MG63 (cell line): ENCODE results near the gene AKT1. TPM values are rescaled to one million over a fixed set of nuclear protein-coding genes. Genes with fewer than 3 reads are reported as not detected.
A peak's percentile ranks its signal among the peaks of the same experiment; 100 is the strongest.
"Not testable (repeated sequence)": the region's sequence is repeated elsewhere in the genome, so short reads cannot be mapped to it uniquely, and the experiment has no call there.

Experiments
- DNase-seq: peaks from one replicate; pipeline ENCODE4 v3.0.0-alpha.2; 2020
- H3K27me3 ChIP-seq: fragments of 250-450 bp; sonication (Bioruptor Pico); 2 replicates; pipeline ENCODE4 v1.5.1; 2020; ENCODE audit warnings: mild to moderate bottlenecking, moderate library complexity
- H3K36me3 ChIP-seq: fragments of 250-450 bp; sonication (Bioruptor Pico); 2 replicates; pipeline ENCODE4 v1.5.1; 2020; ENCODE audit warnings: mild to moderate bottlenecking, moderate library complexity
- H3K4me3 ChIP-seq: fragments of 250-450 bp; sonication (Bioruptor Pico); 2 replicates; pipeline ENCODE4 v1.5.1; 2020; ENCODE audit warnings: mild to moderate bottlenecking, moderate library complexity
- H3K9me3 ChIP-seq: fragments of 250-450 bp; sonication (Bioruptor Pico); 2 replicates; pipeline ENCODE4 v1.5.1; 2020; ENCODE audit warnings: mild to moderate bottlenecking, moderate library complexity
- total RNA-seq: library from RNA; depleted of rRNA; stranded (reverse); fragments of >200 nt; shearing (Covaris generic); gene quantifications from 2 replicates; pipeline ENCODE4 v1.2.3, GENCODE V29; 2014; ENCODE audit warnings: low replicate concordance; rRNA removed

Gene AKT1
- 118 and 140 TPM in 2 replicates for total RNA-seq

DNA sequence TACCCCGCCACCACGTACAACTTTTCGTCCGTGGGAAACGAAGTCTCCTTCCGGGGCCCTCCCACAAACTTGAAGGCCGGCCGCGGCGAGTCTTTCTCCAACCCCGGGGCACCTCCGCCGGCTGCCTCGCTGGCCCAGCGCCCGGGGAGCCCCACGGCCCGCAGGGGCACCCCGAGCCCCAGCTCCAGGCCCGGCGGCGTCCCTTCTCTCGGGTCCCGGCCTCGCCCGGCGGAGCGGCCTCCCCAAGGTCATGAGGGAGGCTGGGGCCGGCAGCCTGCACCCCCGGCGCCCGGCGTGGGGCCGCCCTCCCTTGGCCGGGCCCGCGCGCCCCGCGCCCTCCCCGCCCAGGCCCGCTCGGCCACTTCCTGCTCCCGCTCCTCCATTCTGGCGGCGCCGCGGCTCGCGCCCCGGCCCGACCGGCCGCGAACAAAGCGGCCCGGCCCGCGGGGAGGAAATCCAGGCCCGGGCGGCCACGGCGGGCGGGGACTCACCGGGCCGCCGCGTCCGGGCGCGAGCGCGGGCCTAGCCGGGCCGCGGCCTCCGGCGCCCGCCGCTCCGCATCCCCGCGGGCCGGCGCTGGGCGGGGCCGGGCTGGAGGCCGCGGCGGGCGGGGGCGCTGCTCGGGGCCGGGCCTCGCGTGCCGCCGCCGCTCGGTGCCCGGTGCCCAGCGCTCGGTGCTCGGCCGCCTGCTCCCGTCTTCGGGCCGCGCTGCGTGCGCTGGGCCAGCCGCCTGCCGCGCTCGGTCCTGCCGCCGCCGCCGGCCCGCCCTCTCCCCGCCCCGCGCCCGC is at the start of gene AKT1:
Gene AKT1 (minus strand): TSS at position 756 of the 788 bp plus-strand sequence. CDS start 3,105 bp downstream, outside the sequence.
- Histone ChIP-seq H3K4me3 (peak within 1 kb of the TSS; percentile 65), H3K9me3 (no peaks in the 10 kb centered on the region), H3K27me3 (no peaks in the 10 kb centered on the region), H3K36me3 (peaks cover 3% of the 10 kb centered on the region)
- no peak for DNase-seq

DNA sequence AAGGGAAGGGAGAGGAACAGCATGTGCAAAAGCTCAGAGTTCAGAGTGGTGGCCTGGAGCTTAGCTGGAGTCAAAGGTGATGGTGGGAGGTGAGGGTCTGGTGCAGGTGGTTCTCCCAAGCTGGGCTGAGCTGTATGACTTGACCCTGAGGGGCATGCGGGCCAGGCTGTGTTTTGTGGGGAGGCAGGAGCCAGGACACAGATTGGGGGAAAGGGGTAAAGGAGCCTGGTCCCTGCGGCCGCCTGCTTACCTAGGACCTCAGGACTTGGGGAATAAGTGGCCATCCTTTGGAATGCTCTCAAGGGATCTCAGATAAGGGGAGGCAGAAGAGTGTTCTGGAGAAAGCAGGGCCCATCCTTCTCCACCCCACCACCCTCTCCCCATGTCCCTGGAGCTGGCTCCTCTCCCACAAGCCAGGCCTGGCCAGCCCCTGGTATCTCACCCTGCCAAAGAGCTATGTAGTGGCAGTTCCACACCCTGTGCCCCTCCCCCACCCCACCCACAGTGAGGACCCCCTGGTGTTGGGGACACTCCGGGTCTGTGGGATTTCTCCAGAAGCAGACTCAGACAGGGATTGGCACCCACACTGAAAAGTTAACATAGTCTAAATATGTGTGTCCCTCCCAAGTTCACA is 49.6 kb upstream of the AKT1 start:
- no peak for DNase-seq
- peaks cover 17% of the 10 kb centered on the region for H3K27me3 ChIP-seq

DNA sequence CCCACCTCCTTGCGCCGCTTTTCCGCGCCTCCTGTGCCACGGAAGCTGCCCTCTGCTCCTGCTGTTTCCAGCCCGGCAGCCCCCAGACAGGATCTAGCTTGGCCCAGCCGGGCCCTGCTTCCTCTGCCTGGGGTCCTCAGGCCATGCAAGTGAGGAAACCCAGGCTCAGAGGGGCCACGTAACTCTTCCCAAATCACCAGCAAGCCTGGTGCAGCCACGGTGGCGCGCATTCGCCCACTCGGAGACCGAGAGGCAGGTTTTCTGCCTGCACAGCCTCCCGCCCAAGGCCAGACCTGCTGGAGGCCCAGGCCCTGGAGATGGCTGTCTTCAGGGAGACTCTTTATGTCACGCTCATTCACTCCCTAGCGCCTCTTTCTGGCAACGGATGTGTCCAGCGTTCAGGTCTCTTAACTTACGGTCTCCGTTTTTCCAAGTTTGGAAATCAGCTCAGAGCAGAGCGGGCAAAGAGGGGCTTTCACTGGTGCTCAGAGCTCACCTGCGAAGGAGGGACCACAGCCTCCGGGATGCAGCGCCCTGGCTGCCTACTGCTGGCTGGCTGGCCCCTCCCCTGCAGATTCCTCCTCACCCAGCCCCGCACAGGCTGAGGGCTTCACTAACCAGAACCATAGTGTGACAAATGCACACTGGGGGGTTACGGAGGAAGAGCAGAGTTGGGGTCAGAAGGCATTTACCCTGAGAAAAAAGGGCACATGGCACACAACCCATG is 48.9 kb upstream of the AKT1 start:
- Histone ChIP-seq H3K4me3 (no peak overlapping the region), H3K9me3 (no peaks in the 10 kb centered on the region), H3K27me3 (peaks cover 17% of the 10 kb centered on the region), H3K36me3 (no peaks in the 10 kb centered on the region)
- DNase-seq: no peak

More for the DNA sequence above, 49.6 kb upstream of the AKT1 start:
- H3K36me3 ChIP-seq: no peaks in the 10 kb centered on the region
- no peak overlapping the region for H3K4me3 ChIP-seq
- H3K9me3 ChIP-seq: no peaks in the 10 kb centered on the region

DNA sequence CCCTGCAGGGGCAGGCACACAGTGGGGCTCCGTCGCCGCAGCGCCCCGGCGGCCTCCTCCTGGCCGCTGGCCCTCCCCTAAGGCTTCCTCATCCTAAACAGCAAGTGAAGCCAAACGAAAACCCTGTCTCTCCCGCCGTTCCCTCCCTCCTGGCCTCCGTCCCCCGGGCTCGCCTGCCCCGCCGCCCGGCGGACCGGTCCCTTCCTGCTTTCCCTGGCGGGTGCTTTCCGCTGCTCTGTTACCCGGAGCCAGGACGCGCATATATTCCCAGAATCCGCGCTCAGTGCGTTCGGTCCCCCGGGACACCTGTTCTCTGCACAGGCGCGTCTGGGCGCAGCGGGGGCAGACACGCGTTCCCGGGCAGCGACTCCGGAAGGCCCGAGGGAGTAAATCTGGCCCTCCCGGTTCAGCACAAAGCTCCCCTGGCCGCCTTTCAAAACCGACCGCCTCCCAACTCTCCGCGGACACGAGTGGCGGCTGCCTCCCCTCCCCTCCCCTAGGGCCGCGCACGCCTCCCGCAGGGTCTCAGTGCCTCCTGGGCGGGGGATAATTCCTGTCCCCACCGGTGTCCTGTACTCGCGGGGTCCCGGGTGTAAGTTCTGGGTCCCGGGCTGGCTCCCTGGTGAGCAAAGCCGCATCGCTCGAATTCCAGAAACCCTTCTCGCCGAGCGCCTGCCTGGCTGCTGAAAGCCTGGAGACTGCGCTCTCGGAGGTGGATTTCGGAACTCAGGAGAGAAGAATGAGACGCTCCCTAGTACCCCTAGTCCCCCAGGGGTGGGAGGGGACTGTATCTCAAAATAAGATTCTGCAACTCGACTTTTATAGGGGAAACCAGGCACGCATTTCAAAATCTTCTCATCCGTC is 48.1 kb upstream of the AKT1 start:
- DNase-seq: no peak
- no peaks in the 10 kb centered on the region for H3K9me3 ChIP-seq
- peaks cover 17% of the 10 kb centered on the region for H3K27me3 ChIP-seq
- no peak overlapping the region for H3K4me3 ChIP-seq
- no peaks in the 10 kb centered on the region for H3K36me3 ChIP-seq

DNA sequence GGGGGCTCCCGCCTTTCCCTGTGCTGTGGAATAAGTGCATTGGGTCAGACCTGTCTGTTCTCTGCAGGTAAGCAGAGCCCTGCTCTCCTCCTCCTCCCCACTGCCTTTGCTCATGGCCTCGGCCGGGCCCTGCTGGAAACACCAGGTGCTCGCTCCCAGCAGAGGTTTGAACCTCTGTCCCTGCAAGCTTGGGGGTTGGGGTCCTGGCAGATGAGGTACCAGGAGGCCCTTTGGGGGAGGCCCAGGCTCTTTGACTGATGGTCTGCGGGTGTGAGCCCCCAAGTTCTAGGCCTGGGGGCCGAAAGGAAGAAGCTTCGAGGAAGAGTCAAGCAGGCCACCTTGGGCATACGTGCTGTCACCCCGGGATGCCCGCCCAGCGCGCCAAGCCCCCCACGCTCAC is 47.5 kb upstream of the AKT1 start:
- no peak for DNase-seq
- Histone ChIP-seq H3K9me3 (no peaks in the 10 kb centered on the region), H3K36me3 (no peaks in the 10 kb centered on the region), H3K27me3 (peaks cover 17% of the 10 kb centered on the region), H3K4me3 (no peak overlapping the region)

DNA sequence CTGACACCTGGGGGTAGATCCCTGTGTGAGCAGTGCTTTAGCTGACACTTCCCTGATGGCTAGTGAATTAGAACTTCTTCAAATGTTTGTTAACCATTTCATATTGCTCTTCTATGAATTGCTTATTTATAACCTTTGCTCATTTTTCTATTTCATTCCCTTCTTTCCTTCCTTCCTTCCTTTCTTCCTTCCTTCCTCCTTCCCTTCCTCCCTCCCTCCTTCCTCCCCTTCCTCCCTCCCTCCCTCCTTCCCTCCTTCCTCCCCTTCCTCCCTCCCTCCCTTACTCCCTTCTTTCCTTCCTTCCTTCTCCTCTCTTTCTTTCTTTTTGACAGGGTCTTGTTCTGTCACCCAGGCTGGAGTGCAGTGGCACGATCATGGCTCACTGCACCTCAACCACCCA is 46.2 kb upstream of the AKT1 start:
- no peaks in the 10 kb centered on the region for H3K9me3 ChIP-seq
- H3K27me3 ChIP-seq: peaks cover 17% of the 10 kb centered on the region
- no peaks in the 10 kb centered on the region for H3K36me3 ChIP-seq
- no peak for DNase-seq
- H3K4me3 ChIP-seq: no peak overlapping the region

DNA sequence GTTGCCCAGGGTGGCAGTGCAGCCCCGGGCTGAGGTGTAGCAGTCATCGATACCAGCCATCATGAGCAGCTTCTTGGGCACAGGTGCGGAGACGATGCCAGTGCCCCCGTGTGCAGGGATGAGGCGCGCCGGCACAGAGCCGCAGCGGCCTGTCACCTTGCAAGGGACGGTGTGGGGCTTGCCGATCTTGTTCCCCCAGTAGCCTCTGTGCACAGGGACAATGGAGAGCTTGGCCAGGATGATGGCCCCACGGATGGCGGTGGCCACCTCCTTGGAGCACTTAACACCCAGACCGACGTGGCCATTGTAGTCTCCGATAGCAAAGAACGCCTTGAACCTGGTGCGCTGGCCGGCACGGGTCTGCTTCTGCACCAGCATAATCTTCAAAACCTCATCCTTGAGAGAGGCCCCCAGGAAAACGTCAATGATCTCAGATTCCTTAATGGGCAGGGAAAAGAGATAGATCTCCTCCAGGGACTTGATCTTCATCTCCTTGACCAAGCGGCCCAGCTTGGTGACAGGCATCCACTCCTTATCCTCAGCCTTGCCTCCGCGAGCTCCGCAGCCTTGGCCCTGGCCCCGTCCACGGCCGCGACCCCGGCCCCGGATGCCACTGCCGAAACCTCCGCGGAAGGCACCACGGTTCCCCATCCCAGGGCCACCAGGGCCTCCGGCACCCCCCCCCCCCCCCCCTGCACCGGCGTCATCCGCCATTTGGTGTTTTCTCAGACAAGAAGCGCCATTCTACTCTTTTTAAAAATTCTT is 40.8 kb upstream of the AKT1 start:
- not testable (repeated sequence) for DNase-seq, H3K9me3 ChIP-seq, H3K27me3 ChIP-seq, H3K36me3 ChIP-seq, H3K4me3 ChIP-seq

DNA sequence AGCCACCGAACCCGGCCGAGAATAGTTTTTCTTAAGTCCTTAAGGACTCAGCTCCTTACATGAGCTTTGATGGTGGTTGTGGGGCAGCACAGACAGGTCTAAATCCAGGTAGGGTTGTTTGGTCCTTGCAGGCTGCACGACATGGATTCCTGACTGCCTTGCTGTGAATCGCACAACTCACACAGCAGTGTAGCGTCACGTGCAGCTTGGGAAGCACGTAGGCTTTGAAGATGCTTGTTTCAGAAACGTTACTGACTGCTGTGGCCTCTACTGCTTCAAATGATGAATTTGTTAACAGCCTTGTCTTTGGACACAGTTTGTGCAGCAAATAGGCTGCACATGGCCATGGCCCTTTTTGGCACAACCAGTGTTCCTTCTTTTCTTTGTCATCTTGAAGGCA is 35.2 kb upstream of the AKT1 start:
- Histone ChIP-seq H3K27me3 (no peaks in the 10 kb centered on the region), H3K9me3 (no peaks in the 10 kb centered on the region), H3K4me3 (no peak overlapping the region), H3K36me3 (no peaks in the 10 kb centered on the region)
- no peak for DNase-seq

DNA sequence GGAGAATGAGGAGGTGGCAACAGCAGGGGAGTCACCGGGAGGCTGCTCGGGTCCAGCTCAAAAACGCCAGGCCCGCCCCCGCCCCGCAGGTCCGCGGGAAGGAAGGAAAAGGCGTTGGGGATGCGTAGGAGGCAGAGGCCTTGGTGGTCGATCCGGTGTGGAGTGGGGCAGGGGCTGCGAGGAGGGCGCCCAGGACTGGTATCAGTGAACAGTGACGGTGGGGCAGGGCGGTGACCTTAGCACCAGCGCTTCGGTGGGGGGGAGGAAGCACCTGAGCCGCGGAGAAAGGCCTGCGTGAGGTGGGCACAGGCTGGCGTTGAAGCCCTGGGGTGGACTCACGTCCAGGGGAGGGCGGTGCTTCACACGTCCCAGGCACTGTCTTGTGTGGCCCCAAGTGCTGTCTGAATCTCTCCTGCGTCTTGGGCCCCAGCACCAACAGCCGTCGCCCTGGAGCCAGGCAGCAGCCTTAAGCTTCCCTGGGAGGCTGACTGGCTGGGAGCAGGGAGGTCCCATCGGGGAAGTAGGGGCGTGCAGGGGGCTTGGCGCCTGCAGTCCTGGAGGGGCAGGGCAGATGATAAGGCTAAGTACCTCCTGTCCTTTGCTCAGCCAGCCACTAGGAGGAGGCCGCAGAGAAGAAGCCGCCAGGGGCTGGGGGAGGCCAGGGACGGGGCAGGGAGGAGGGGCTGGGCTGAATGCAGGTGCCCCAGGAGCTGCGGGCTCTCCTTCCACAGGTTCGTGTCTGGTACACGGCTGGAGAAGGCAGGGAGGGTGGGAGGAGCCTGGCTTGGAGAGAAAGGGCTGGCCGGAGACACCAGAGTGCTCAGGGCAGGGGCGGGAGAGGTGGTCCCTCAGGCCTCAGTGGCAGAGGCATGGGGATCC is 31.9 kb upstream of the AKT1 start:
- no peak overlapping the region for H3K4me3 ChIP-seq
- no peaks in the 10 kb centered on the region for H3K27me3 ChIP-seq
- H3K9me3 ChIP-seq: no peaks in the 10 kb centered on the region
- H3K36me3 ChIP-seq: no peaks in the 10 kb centered on the region
- DNase-seq: no peak

DNA sequence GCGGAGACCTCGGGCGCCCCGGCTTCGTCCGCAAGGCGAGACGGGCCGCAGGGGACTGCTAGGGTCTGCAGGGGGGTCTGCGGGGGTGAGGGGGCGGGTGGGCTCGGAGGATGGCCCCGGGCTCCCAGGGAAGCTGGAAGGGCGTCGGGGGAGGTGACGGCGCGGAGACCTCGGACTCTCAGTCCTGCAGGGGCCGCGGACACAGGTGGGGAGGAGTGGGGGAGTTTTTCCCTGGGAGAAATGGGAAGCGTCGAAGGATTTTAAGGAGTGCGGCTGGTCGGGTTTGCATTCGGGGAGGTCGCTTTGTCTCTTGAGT is 31.3 kb upstream of the AKT1 start:
- no peaks in the 10 kb centered on the region for H3K36me3 ChIP-seq
- no peak overlapping the region for H3K4me3 ChIP-seq
- no peaks in the 10 kb centered on the region for H3K9me3 ChIP-seq
- no peaks in the 10 kb centered on the region for H3K27me3 ChIP-seq
- no peak for DNase-seq

DNA sequence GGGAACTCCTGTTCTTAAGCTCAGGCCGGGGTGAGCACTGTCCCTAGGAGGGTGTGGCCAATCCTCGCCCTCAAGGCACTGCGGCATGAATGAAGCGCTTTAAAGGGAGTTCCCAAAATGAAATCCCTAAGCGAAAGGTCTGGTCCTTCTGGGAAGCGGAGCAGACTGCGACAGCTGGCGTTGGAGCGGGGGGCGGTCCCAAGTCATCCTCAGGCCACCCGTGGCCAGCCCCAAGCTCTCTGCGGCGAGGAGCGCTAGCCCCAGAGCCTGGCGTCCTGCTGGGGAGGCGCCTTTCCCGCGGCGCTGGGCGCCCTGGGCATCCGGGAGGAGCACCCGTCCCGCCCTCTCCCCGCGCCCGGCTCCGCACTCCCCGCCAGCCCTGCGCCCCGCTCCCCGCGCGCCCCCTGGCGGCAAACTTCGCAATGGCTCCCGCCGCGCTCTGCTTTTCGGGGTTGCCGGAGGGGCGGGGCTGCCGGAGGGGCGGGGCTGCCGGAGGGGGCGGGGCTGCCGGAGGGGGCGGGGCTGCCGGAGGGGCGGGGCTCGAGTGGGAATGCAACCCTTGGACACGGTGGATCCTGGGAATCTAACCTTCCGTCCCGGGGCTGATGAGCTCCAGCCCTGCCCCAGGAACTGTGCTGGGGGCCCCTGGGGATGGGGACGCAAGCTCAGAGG is 30.8 kb upstream of the AKT1 start:
- peak; percentile 83 for DNase-seq
- Histone ChIP-seq H3K36me3 (no peaks in the 10 kb centered on the region), H3K27me3 (no peaks in the 10 kb centered on the region), H3K4me3 (peak overlapping the region; percentile 45), H3K9me3 (no peaks in the 10 kb centered on the region)

DNA sequence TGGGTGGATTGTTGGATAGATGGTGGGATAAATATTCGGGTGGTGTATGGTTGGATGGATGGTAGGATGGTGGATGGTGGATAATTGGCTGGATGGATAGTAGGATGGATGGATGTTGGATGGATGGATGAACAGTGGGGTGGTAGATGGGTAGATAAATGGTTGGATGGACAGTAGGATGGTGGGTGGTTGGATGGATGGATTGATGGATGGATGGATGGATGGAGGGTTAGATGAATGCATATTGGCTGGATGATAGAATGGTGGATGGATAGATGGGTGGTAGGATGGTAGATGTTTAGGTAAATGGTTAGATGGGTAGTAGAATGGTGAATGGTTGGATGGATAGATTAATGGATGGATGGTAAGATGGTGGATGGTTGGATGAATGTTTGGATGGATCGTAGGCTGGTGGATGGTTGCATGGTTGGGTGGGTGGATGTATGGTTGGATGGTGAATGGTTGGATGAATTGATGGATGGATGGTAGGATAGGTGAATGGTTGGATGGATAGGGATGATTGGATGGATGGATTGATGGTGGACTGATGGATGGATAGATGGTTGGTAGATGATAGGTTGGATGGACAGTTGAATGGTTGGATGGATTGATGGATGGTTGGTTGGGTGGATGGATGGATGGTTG is 28.9 kb upstream of the AKT1 start:
- no peaks in the 10 kb centered on the region for H3K36me3 ChIP-seq
- no peaks in the 10 kb centered on the region for H3K27me3 ChIP-seq
- DNase-seq: no peak
- H3K9me3 ChIP-seq: no peaks in the 10 kb centered on the region
- no peak overlapping the region for H3K4me3 ChIP-seq

DNA sequence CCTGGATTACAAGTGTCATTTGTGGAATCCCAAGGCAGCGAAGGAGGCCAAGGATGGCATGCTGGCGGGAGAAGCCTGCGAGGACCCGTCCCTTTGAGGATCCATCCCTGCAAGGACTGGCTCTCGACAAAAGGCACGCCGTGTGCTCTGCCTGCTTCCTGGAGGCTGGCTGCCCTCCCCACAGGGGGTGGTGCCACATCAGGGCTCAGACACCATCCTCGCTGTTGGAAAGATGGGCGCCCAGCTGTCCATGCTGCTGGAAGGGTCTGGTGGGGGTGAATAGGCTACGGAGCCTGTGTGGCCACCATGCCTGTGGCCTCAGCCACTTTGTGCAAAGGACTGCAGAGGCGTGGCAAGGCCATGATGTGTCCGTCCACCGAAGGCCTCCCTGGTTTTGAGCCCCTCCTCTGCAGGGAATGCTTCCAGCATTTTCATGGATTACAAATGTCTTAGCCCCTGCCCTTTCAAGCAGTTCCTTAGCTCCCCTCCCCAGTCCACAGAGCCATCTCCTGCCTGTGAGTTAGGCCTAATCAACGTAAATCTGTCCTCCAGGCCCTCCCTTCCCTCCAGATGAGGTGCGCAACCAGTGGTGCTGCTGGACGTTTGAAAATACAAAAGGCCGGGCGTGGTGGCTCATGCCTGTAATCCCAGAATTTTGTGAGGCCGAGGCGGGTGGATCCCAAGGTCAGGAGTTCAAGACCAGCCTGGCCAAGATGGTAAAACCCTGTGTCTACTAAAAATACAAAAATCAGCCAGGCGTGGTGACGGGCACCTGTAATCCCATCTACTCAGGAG is 27.5 kb upstream of the AKT1 start:
- Histone ChIP-seq H3K4me3 (no peak overlapping the region), H3K36me3 (no peaks in the 10 kb centered on the region), H3K27me3 (no peaks in the 10 kb centered on the region), H3K9me3 (no peaks in the 10 kb centered on the region)
- DNase-seq: no peak
